Measurements from ENCODE around the gene GABRD.
A peak's percentile ranks its signal among the peaks of the same experiment; 100 is the strongest.
"Not testable (repeated sequence)": the region's sequence is repeated elsewhere in the genome, so short reads cannot be mapped to it uniquely, and the experiment has no call there.

The GABRD gene

GRCh38 chr1:2019172-2019543 lies at the start of gene GABRD:
Gene GABRD (plus strand): TSS chr1:2019345. CDS start chr1:2019424, 79 bp downstream.
- peak; percentile 19 for DNase-seq

GRCh38 chr1:1969505-1969900 lies 49.6 kb upstream of the GABRD start:
- DNase-seq: no peak

GRCh38 chr1:1969953-1970716 lies 49.0 kb upstream of the GABRD start:
- no peak for DNase-seq

GRCh38 chr1:1971017-1971416 lies 48.1 kb upstream of the GABRD start:
- DNase-seq: no peak

- DNase-seq: no peak
Observed at GRCh38 chr1:1971688-1972087, 47.5 kb upstream of the GABRD start.

GRCh38 chr1:1972976-1973715 lies 46.0 kb upstream of the GABRD start:
- DNase-seq: no peak

GRCh38 chr1:1973716-1974642 lies 45.2 kb upstream of the GABRD start:
- DNase-seq: no peak

- DNase-seq: no peak
Observed at GRCh38 chr1:1974834-1975233, 44.3 kb upstream of the GABRD start.

- DNase-seq: no peak
Observed at GRCh38 chr1:1975535-1975934, 43.6 kb upstream of the GABRD start.

- DNase-seq: no peak
Observed at GRCh38 chr1:1976031-1976430, 43.1 kb upstream of the GABRD start.

GRCh38 chr1:1978108-1978507 lies 41.0 kb upstream of the GABRD start:
- DNase-seq: no peak

- not testable (repeated sequence) for DNase-seq
Observed at GRCh38 chr1:1978690-1979481, 40.3 kb upstream of the GABRD start.

- no peak for DNase-seq
Observed at GRCh38 chr1:1979482-1980165, 39.5 kb upstream of the GABRD start.

GRCh38 chr1:1980467-1981141 lies 38.5 kb upstream of the GABRD start:
- no peak for DNase-seq

- DNase-seq: no peak
Observed at GRCh38 chr1:1981142-1981500, 38.0 kb upstream of the GABRD start.

- not testable (repeated sequence) for DNase-seq
Observed at GRCh38 chr1:1981631-1982327, 37.4 kb upstream of the GABRD start.

- no peak for DNase-seq
Observed at GRCh38 chr1:1982379-1983232, 36.5 kb upstream of the GABRD start.

- DNase-seq: no peak
Observed at GRCh38 chr1:1984560-1985070, 34.5 kb upstream of the GABRD start.

GRCh38 chr1:1985375-1986050 lies 33.6 kb upstream of the GABRD start:
- no peak for DNase-seq

Measured in NCI-H345 (cell line).